DMS114 treated with DMSO at 0.1 percent for 48 hours (cell line): Measurements from ENCODE around the gene TP73.
"Not testable (repeated sequence)": the region's sequence is repeated elsewhere in the genome, so short reads cannot be mapped to it uniquely, and the experiment has no call there.

Experiments used
- DNase-seq: peaks from one replicate; lab custom pipeline; 2025; ENCODE audit not compliant: unreplicated experiment; lab: John Stamatoyannopoulos, UW

The TP73 gene

GRCh38 chr1:3740752-3741151 is 88.4 kb downstream of the TP73 start:
- DNase-seq = no peak

GRCh38 chr1:3741566-3742438 is 89.5 kb downstream of the TP73 start:
- no peak for DNase-seq

- no peak for DNase-seq
These were observed 90.4 kb downstream of the TP73 start for GRCh38 chr1:3742439-3743298.

- no peak for DNase-seq
These were observed 91.1 kb downstream of the TP73 start for GRCh38 chr1:3743421-3743820.

GRCh38 chr1:3743826-3744225 is 91.5 kb downstream of the TP73 start:
- no peak for DNase-seq

GRCh38 chr1:3744646-3745045 is 92.3 kb downstream of the TP73 start:
- no peak for DNase-seq

- no peak for DNase-seq
These were observed 92.8 kb downstream of the TP73 start for GRCh38 chr1:3745071-3745470.

GRCh38 chr1:3745590-3746381 is 93.5 kb downstream of the TP73 start:
- DNase-seq = no peak

- no peak for DNase-seq
These were observed 94.1 kb downstream of the TP73 start for GRCh38 chr1:3746389-3746829.

GRCh38 chr1:3746830-3747521 is 94.7 kb downstream of the TP73 start:
- DNase-seq = peak; percentile 66

GRCh38 chr1:3747522-3747848 is 95.2 kb downstream of the TP73 start:
- DNase-seq = no peak

GRCh38 chr1:3747903-3748302 is 95.6 kb downstream of the TP73 start:
- DNase-seq = no peak

GRCh38 chr1:3748316-3748900 is 96.1 kb downstream of the TP73 start:
- not testable (repeated sequence) for DNase-seq

GRCh38 chr1:3749512-3749911 is 97.2 kb downstream of the TP73 start:
- no peak for DNase-seq

GRCh38 chr1:3750741-3751140 is 98.4 kb downstream of the TP73 start:
- no peak for DNase-seq

GRCh38 chr1:3752400-3752945 is 100.2 kb downstream of the TP73 start, which contains the start of gene CCDC27:
TSS of gene CCDC27 (plus strand) at chr1:3752450. CDS start at chr1:3752482, 32 bp downstream.
- DNase-seq = no peak

- DNase-seq = no peak
These were observed 101.5 kb downstream of the TP73 start for GRCh38 chr1:3753656-3754454.

GRCh38 chr1:3756394-3756793 is 104.1 kb downstream of the TP73 start:
- DNase-seq = no peak

- DNase-seq = no peak
These were observed 106.8 kb downstream of the TP73 start for GRCh38 chr1:3759164-3759563.
